Skin of body (tissue), 2 donors: ENCODE data around the gene ZNF701. TPM values are rescaled to one million over a fixed set of nuclear protein-coding genes. Genes with fewer than 3 reads are reported as not detected.
"Not testable (repeated sequence)": the region's sequence is repeated elsewhere in the genome, so short reads cannot be mapped to it uniquely, and the experiment has no call there.

Experiments
- DNase-seq: peaks from one replicate; lab custom pipeline; 2025; lab: John Stamatoyannopoulos, UW
- total RNA-seq: library from RNA; depleted of rRNA; stranded (reverse); fragments of >200 nt; gene quantifications from one replicate; pipeline ENCODE4 v1.2.3, GENCODE V29; 2014

Gene ZNF701
- total RNA-seq, 1 donor from 2014 or later = 17.5 TPM

DNA sequence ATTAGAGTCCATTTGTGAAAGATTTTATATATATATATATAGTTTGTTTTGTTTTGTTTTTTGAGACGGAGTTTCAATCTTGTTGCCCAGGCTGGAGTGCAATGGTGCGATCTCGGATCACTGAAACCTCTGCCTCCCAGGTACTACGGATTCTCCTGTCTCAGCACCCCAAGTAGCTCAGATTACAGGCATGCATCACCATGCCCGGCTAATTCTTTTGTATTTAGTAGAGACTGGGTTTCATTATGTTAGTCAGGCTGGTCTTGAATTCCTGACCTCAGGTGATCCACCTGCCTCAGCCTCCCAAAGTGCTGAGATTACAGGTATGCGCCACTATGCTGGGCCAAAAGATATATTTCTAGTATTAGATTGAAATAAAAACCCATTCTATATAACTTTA, 4.0 kb upstream of the ZNF701 start:
- no peak for DNase-seq

DNA sequence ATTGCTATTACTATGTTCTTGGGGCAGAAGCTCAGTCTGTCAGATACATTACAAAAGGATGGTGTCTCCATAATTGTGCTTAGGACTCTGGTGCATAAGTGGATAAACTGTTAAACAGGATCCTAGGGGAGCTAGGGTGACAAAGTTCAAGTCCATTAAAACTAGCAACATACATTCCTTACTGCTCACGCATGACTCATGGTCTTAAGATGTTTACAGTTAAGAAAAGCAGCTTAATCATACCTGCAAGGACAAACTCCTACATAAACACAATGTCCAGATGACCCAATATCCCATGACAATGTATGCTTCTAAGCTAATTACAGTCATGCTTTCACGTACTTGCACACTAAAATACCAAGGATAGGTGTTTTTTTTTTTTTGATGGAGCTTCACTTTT, 3.5 kb upstream of the ZNF701 start:
- DNase-seq = no peak

DNA sequence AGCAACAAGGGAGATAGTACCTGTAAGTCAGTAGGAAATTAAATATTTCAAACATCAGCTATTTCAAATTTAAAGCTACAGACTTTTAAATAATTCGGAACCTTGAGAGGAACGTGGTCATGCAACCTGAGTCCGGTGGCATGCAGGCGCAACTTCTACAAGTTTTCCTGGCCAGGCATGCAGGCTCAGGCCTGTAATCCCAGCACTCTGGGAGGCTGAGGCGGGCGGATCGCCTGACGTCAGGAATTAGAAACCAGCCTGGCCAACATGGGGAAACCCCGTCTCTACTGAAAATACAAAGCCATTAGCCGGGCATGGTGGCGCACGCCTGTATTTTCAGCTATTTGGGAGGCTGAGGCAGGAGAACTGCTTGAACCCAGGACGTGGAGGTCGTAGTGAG, 2.2 kb upstream of the ZNF701 start:
- DNase-seq = no peak

DNA sequence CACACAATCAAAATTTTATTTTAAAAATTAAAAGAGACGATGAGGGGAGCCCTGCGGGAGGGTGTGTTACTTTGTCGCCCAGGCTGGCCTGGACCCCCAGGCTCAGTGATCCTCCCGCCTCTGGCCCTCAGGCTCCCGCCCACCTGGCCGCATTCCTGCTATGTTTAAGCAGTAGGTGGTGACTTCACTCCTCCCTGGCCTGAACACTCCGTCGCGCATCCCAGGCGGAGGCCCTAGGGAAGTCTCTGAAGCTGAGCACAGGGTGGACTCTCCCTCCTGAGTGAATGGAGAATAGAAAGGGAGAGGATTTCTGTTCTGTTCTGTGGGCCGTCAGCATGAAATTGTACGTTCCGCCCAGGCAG, 468 bp upstream of the ZNF701 start:
- DNase-seq = not testable (repeated sequence)

DNA sequence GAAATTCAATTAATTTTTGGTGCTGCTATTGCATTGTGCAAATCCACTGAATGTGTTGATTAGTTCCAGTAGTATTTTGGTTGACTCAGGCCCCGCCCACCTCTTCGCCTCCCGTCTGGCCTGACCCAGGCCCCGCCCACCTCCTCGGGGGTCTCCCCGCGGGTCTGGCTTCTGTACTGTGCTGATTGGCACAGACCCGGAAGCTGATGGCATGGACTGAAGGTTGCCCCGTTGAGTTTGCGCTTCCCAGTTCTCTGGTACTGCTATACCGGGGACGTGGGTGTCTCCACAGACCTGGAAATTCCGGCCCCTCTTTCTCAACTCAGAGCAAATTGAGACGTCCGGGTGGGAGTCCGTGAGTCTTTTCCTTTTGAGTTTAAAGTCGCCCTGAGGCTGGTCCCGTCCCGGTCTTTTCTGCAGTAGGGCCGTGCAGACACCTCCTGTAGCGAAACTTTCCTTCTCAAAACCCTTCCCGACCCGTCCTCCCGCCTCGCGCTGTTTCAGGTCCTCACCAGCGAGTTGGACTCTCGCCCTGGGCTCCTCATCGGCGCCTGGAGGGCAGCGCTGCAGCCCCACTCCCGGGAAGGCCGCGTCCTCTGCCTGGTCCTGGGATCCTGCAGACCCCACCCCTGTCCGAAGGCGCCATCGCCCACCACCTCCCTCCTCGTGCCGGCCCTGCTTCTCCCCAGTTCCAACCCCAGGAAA, 14.8 kb downstream of the ZNF701 start:
- no peak for DNase-seq

DNA sequence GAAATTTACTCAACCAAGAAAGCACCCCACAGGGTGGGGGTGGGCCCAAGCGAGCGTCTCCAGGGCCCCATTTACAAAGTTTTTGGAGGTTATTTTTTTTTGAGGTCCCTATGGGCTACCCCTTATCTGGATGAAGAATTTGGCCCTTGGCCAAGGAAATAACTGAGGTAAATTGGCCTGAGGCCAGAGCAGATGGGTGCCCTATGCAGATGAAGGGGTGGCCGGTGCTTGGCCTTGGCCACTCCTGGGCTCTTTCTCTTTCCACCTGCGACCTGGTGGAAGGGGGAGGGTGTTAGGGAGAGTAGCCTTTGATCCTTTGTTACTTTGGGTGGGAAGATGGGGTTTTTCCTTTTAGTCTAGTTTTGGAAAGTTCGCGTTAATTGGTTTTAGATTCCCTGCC, 15.5 kb downstream of the ZNF701 start:
- DNase-seq = no peak

DNA sequence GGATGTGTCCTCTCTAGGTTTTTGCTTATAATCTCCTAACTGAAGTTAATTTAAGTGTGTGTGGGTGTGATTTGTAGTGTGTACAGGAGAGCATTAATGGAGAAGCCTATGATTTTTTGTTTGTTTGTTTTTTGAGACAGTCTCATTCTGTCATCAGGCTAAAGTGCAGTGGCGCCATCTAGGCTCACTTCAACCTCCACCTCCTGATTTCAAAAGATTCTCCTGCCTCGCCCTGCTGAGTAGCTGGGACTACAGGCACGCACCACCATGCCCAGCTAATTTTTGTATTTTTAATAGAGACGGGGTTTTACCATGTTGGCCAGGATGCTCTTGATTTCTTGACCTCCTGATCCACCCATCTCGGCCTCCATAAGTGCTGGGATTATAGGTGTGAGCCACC, 20.6 kb downstream of the ZNF701 start:
- DNase-seq = no peak

DNA sequence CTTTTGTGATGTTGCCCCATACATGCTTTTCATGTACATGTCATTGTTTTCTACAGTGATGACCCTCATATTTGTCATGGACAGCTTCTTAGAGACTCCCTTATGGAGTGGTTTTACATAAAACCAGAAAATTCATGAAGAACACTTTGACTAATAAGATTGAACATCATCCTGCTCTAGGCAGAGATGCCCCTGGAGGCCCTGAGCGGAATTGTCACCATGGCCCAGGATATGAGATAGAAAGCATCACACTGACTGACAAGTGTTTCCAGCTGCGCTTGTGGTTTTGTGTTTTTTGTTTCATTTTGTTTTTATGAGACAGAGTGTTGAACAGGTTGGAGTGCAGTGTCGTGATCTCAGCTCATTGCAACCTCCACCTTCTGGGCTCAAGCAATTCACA, 22.2 kb downstream of the ZNF701 start:
- no peak for DNase-seq

DNA sequence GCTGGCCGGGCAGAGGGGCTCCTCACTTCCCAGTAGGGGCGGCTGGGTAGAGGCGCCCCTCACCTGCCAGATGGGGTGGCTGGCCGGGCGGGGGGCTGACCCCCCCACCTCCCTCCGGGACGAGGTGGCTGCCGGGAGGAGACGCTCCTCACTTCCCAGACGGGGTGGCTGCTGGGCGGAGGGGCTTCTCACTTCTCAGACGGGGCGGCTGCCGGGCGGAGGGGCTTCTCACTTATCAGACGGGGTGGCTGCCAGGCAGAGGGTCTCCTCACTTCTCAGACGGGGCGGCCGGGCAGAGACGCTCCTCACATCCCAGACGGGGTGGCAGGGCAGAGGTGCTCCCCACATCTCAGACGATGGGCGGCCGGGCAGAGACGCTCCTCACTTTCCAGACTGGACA, 23.4 kb downstream of the ZNF701 start:
- not testable (repeated sequence) for DNase-seq

DNA sequence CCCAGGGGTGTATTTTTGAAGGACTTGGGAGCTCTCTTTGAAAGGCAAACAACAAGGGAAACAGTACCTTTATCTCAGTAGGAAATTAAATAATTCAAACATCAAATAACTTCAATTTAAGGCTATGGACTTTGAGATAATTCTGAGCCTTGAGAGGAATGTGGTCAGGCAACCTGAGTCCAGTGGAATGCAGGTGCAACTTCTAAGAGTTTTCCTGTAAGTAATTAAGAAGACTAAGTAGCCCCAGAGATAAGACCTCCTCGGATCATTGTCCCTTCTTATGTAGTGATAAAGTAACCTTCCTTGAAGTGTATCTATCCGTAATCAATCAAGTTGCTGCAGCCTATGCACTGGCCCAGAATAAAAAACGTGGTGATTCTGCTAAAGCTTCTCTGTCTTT, 29.2 kb downstream of the ZNF701 start:
- no peak for DNase-seq

DNA sequence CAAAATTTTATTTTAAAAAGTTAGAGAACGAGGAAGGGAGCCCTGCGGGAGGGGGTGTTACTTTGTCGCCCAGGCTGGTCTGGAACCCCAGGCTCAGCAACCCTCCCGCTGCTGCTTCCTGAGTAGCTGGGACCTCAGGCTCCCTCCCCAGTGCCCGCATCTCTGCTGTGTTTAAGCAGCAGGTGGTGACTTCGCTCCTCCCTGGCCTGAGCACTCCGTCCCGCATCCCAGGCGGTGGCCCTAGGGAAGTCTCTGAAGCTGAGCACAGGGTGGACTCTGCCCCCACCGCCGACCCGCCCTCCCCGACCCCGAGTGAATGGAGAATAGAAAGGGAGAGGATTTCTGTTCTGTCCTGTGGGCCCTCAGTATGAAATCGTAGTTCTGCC, 30.5 kb downstream of the ZNF701 start:
- no peak for DNase-seq

DNA sequence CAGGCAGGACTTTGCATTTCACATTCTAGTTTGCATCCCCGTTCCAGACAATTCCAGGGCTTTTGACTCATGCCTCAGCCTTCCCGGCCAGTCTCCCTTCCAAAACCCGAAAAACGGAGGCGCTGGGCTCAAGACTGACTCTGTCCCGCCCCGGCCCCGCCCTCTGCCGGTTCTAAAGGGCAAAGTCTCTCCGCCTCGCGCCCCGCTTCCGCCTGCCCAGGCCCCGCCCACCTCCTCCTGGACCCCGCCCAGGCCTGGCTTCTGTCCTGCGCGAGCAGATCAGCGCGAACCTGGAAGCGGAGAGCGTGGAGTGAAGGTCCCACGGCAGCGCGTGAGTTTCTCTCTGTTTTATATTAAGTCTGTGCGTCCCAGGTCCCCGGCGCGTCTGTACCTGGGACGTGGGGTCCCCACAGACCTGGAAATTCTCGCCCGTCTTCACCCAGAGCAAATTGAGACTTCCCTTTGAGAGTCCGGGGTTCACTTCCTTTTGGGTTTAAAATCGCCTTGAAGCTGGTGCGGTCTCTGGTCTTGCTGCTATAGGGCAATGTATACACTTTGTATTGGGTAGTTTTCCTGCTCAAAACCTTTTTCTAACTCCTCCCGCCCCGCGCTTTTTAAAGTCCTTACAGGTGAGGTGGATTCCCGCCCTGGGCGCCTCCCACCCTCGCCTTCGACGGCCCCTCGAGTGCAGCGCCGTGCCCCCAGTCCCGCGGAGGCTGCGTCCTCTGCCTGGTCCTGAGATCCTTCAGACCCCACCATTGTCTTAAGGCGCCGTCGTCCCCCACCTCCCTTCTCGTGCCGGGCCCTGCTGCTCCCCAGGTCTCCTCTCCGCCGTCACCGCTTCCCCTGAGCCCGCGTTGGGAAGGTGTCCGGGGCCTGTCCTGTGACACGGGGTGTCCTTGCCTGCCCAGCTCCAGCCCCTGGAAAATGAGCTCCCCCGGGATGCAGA, 31.2 kb downstream of the ZNF701 start:
- DNase-seq = peak; percentile 68

DNA sequence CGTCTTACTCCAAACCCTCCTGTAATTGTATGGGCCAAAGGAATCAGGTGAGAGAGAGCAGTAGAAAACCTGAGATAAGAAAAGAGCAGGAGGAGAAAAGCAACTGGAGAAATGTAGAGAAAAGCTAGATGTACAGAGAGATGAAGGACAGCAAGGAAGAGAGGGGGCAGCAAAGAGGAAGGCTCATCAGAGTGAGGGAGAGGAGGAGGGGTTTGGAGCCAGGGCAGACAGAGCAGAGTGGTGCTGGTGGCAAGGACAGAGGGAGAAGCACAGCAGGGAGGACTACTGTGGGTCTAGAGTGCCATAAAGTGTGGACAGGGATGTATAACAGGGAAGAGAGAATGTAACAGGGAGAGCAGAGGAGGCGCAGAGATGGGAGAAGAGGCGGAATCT, 31.9 kb downstream of the ZNF701 start:
- DNase-seq = not testable (repeated sequence)

DNA sequence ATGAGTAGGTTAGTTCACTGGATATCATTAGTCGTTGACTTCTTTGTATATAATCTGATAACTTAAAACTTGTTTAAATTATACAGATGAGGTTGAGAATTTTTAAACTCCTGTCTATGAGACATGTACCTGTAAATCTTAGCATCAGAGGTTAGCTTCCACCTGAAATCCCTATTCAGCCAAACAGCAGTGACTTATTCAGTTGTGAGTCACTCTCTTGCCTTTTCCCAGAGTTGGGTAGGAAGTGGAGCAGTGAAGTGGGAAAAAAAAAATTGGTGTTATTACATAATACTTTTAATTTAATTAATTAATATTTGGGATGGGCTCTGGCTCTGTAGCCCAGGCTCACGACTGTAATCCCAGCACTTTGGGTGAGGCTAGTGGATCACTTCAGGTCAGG, 32.9 kb downstream of the ZNF701 start:
- no peak for DNase-seq

DNA sequence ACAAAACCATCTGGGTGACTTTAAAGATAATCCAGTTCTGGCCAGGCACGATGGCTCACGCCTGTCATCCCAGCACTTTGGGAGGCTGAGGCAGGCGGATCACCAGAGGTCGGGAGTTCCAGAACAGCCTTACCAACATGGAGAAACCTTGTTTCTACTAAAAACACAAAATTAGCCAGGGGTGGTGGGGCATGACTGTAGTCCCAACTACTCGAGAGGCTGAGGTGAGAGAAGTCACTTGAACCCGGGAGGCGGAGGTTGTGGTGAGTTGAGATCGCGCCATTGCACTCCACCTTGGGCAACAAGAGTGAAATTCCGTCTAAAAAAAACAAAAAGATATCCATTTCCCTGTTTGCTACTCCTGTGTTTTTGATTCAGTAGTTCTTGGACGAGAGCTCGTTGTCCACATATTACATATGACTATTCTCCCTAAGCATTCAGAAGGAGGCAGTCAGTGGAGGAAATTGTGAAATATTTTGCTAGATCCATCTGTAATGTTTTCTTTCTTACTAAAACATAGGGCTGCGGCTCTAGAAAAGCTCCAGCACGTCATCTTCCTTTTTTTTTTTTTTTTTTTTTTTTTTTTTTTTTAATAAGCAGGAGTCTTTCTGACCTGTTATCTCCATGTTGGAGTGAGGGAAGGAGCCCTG, 33.6 kb downstream of the ZNF701 start:
- DNase-seq = no peak

DNA sequence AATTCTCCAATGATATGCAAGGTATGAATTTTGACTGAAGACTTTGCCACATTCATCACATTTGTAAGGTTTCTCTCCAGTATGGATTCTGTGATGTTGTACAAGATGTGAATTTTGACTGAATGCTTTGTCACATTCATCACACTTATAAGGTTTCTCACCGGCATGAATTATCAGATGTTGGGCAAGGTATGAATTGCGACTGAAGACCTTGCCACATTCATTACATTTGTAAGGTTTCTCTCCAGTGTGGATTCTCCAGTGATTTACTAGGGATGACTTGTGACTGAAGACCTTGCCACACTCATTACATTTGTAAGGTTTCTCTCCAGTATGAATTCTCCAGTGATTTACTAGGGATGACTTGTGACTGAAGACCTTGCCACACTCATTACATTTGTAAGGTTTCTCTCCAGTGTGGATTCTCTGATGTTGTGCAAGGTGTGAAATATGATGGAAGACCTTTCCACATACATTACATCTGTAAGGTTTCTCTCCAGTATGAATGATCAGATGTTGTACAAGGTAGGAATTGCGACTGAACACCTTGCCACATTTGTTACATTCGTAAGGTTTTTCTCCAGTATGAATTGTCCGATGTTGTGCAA, 43.3 kb downstream of the ZNF701 start:
- DNase-seq = no peak

DNA sequence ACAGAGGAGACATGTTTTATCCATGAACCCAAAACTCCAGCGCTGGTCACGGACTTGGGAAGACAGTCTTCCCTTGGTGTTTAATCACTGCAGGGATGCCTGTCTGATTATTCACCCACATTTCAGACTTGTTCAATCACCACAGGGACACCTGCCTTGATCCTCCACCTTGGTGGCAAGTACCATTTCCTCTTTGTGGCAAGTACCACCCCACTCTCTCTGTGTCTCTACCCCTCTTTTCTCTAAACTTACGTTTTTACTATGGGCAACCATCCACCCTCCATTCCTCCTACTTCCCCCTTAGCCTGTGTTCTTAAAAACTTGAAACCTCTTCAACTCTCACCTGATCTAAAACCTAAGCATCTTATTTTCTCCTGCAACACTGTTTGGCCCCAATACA, 51.3 kb downstream of the ZNF701 start:
- no peak for DNase-seq

DNA sequence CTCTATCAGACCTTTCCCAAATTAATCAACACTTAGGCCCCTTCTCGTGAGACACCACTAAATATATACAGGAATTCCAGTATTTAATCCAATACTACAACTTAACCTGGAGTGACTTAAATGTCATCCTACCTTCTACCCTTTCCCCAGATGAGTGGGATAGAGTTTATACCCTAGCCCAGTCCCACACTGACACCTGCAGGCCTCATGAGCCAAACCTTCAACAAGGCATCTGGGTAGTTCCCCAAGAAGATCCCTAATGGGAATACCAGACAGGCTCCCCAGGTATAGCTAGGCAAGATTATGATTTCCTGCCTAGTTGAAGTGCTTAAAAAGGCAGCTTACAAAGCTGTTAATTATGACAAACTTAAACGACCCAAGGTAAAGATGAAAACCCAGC, 52.2 kb downstream of the ZNF701 start:
- no peak for DNase-seq

DNA sequence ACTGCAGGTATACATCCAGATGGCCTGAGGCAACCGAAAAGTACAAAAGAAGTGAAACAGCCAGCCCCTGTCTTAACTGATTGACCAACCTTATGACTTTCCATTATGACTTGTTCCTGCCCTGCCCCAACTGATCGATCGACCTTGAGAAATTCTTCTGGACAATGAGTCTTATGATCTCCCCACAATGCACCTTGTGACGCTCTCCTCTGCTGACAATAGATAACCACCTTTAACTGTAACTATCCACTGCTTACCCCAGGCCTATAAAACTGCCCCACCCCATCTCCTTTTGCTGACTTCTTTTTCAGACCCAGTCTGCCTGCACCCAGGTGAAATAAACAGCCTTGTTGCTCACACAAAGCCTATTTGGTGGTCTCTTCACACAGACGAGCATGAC, 56.8 kb downstream of the ZNF701 start:
- DNase-seq = no peak

DNA sequence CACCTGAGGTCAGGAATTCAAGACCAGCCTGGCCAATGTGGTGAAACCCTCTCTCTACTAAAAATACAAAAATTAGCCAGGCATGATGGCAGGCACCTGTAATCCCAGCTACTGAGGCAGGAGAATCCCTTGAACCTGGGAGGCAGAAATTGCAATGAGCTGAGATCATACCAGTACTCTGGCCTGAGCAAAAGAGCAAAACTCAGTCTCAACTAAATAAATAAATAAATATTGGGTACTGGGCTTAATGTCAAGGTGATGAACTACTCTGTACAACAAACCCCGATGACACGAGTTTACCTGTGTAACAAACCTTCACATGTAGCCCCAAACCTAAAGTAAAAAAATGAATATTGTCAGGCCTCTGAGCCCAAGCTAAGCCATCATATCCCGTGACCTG, 57.4 kb downstream of the ZNF701 start:
- not testable (repeated sequence) for DNase-seq

DNA sequence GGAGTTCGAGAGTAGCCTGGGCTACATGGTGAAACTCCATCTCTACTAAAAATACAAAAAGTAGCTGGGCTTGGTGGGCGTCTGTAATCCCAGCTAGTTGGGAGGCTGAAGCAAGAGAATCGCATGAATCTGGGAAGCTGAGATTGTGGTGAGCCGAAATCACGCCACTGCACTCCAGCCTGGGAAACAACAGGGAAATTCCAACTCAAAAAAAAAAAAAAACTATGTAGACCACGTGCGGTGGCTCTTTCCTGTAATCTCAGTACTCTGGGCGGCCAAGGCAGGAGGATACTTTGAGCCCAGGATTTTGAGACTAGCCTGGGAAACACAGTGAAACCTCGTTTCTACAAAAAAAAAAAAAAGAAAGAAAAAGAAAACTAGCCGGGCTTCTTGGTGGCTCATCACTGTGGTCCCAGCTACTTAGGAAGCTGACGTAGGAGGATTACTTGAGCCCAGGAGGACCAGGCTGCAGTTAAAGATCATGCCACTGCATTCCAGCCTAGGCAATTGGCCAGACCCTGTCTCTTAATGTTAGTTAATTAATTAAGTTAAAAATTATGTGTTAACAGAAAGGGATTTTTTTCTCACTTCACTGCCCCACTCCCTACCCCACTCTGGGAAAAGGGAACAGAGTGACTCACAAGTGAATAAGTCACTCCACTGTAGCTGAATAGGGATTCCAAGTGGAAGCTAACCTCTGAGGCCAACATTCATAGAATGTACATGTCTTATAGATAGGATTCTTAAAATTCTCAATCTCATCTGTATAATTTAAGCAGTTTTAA, 65.9 kb downstream of the ZNF701 start:
- DNase-seq = no peak
